H54 (cell line): Measurements from ENCODE around the gene CFAP161.
"Not testable (repeated sequence)": the region's sequence is repeated elsewhere in the genome, so short reads cannot be mapped to it uniquely, and the experiment has no call there.

Experiments used
- DNase-seq: peaks from one replicate; pipeline ENCODE4 v3.0.0; 2011; ENCODE audit warnings: low spot score, mixed read lengths; ENCODE audit not compliant: insufficient read length
- FAIRE-seq: peaks from 3 replicates; lab custom pipeline; 2011; peaks lifted over from hg19 to GRCh38; lab: Jason Lieb, UNC
- POLR2A ChIP-seq: IDR thresholded peaks from 2 replicates; pipeline ENCODE4 v1.6.1; 2011; ENCODE audit warnings: low read depth, mild to moderate bottlenecking, low read length

CFAP161 gene

DNA sequence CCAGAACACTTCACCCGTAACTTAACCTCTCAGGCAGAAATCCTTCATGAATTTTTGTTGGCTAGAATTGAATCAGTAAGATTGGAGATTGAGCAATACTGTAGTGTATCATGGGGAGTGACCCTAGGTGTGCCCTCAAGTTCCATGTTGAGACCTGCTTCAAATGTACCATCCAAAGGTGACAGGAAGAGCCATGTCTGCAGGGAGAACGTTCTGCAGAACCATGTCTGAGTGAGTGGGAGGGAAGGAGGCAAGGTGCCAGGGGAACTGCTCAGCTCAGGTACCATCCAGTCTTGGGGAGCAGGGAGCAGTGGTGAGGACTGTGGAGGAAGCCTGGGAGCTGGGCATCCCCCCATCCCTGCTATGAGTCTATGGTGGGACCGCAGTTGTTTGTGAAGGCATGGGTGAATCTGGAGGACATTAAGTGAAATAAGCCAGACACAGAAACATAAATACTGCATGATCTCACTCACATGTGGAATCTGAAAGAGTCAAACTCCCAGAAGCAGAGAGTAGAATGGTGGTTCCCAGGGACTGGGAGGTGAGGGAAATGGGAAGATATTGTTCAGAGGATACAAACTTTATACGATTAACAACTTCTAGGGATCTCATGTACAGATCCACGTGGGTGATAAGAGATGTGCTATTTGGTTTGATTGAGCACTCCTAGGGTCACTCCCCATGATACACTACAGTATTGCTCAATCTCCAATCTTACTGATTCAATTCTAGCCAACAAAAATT, 23.3 kb downstream of the CFAP161 start:
- TF ChIP-seq POLR2A, result no peak
- DNase-seq (no peak), FAIRE-seq (no peak)

DNA sequence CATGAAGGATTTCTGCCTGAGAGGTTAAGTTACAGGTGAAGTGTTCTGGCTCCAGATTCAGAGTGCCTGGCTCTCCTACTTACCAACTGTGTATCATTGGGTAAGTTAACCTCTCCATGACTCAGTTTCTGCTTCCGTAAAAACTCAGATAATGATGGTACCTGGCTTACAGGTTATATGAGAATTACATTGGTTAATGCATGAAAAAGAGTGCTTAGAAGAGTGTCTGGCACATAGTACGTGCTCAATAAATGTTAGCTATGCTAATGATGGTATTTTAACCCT, 23.8 kb downstream of the CFAP161 start:
- no peak for FAIRE-seq

DNA sequence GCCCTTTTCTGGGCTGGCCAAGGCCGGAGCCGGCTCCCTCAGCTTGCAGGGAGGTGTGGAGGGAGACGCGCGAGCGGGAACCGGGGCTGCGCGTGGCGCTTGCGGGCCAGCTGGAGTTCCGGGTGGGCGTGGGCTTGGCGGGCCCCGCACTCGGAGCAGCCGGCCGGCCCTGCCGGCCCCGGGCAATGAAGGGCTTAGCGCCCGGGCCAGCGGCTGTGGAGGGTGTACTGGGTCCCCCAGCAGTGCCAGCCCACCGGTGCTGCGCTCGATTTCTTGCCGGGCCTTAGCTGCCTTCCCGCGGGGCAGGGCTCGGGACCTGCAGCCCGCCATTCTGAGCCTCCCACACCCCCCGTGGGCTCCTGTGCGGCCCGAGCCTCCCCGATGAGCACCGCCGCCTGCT, 24.5 kb downstream of the CFAP161 start:
- FAIRE-seq, result not testable (repeated sequence)

More for the DNA sequence above, 23.8 kb downstream of the CFAP161 start:
- no peak for DNase-seq
- TF ChIP-seq POLR2A, result no peak

DNA sequence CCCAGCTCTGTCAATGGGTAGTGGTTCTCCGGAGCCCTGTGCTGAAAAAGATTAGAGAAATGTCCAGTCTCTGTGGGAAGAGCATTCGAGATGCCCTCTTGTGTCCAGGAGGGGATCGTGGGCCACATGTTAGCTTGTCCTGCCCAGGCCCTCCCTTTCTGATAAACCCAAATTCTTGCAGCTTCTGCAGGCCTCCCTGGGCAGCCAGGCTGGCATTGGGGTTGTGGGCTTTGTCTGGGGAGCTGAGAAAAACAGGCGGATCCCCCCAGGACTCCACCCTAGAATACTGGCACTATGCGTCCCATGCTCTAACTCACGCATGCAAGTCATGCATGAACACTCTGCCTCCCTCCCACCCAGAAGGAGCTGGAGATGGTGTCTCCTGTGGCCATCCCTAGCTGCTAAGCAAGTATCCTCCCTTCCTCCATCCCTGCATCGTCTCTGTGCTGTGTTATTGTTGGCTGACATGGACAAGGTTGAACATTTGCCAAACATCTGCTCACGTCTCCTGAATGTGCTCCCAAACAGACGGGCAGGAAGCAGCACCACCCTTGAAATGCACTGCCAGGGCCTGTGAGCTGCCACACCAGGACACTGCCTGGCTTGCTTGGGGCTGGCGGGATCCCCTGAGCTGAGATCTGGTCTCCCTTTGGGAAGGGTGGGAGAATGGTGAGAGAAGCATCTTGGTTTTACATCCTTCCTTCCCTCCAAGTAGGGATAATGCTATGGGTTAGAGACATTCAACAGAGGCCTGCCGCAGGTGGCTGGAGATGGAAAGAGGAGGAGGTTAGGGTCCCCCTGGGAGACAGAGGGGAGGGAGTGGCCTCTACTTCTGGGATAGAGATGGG, 26.5 kb downstream of the CFAP161 start:
- FAIRE-seq, result no peak
- no peak for TF ChIP-seq POLR2A
- no peak for DNase-seq

More for the DNA sequence above, 24.5 kb downstream of the CFAP161 start:
- not testable (repeated sequence) for DNase-seq

DNA sequence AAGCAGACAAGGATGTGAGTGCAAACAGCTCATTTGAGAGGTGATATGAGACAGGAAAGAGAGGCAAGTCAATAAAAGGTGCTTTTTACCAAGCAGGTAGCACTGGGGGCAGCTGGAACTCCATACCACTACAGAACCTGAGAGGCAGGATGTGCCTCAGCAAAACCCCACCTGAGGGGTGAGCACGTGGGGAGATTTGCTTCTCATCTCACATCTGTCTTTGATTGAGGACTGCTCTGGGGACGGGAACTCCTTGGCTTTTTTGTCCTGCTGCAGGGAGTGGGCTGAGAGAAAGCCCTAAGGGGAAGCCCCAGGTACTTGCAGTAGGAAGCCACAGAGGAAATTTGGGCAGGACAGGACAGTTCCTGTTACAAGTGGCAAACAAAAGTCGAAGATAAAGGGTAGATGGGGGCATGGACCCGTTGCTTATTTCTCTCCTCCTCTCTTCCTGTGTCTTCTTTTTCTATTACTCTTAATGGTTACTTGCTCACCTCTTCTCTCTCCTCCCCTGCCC, 27.1 kb downstream of the CFAP161 start:
- no peak for FAIRE-seq
- TF ChIP-seq POLR2A, result no peak
- no peak for DNase-seq

DNA sequence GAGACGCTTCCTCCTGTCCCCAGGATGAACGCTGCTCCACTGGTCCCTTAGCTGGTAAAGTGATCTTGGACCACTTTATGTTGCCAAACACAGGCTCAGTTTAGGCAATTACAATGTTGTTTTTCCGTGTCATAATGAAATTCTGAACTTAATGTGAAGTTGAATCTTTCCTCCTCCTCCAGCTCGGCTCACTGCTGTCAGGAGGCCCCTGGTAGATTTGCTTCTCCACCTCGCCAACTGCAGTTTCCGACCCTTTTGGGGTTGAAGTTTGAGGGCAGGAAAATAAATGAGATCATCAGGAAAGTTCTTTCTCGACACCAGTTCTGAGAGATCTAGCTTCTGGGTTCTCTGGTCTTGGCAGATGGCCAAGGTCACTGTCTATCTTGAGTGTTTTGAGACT, 27.8 kb downstream of the CFAP161 start:
- TF ChIP-seq POLR2A, result no peak
- FAIRE-seq (no peak), DNase-seq (no peak)

DNA sequence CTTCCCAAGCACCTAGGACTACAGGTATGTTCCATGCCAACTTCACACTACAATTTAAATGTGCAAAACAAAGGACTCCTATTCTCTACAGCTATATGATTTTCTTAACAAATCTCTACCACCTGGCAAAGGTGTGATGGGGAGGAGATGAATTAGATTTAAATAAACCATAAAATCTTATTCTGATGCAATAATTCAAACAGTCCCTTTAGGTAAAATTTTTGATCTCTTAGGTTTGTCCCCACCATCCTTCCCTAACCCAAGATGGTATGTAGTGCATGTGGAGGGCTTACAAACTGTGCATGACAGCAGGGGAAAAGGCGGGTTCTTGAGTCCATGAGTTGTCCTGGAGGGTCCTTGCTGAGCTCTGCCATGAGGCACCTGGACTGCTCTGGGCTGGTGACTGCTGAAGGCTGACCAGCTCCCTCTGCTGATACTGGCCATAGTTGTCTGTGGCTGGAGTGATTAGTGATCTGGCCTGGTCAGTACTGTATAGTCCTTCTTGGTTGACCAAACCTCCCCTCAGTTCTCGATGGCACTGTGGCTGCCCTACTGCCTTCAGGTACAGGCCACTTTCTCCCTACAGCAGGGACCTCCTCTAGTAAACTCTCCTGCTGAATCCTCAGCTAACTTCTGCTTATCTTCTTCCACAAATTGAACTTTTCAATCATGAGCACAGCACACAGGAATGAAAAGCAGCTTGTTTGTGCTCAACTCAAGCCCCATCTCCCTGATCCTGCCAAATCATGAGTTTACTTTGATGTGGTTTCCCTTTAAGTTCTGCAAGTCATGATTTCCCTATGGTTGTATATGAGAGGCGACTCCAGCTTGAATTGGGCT, 30.1 kb downstream of the CFAP161 start:
- peak; percentile 9 for DNase-seq
- no peak for TF ChIP-seq POLR2A
- FAIRE-seq, result no peak

DNA sequence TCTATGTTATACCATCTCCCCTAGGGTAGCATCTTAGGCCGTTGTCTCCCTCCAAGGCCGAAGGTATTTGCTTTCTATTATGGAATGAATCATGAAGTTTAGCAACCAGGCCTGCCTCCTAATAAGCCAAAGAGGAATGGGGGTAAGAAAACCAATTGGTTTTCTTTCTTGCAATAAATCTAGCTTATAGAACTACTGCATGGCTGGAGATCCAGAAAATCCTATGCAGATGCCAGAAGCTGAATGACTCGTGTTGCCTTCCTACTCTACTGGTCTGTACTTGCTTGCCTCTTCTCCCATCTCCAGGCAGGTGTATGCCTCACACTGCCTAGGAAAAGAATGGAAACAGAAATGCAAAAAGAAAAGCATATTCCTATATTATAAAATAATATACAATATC, 31.5 kb downstream of the CFAP161 start:
- no peak for TF ChIP-seq POLR2A
- DNase-seq, result no peak
- FAIRE-seq, result no peak

DNA sequence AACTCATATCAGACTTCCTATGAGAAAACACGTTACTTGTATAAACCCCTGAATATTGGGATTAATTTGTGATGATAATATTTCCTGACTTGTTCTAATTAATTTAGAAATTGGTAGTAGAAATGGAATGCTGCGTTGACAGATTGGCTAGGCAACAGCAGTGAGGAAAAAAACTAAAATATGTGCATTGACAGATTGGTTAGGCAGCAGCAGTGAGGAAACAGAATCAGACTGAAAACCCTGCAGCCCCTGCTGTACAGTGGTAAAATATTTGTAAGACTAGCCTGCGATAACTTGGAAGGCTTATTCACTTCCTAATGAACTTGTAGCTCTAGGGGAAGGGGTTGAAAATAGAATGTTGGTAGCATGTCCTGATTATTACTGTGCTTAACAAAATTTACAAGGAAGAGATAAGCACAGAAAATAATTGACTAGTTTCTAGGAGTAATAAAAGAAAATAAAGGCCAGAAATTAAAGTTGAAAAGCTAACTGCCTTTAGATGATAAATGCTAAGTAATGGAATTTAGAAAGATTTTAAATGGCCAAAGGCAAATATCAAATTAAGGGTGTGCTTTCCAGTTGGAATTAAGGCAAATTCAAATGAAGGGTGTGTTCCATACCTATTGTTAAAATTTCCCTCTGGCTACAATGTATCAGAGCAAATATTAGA, 32.7 kb downstream of the CFAP161 start:
- FAIRE-seq (no peak), DNase-seq (no peak)
- TF ChIP-seq POLR2A, result no peak

DNA sequence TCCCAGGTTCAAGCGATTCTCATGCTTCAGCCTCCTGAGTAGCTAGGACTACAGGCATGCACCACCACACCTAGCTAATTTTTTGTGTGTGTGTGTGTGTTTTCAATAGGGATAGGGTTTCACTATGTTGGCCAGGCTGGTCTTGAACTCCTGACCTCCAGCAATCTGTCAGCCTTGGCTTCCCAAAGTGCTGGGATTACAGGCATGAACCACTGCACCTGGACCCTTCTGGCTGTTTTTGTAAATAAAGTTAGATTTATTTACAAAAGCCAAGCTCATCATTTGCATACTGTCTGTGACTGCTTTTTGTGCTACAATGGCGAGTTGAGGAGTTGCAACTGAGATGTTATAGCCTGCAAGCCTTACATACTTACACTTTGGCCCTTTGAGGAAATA, 34.1 kb downstream of the CFAP161 start:
- DNase-seq, result no peak
- no peak for FAIRE-seq
- no peak for TF ChIP-seq POLR2A

DNA sequence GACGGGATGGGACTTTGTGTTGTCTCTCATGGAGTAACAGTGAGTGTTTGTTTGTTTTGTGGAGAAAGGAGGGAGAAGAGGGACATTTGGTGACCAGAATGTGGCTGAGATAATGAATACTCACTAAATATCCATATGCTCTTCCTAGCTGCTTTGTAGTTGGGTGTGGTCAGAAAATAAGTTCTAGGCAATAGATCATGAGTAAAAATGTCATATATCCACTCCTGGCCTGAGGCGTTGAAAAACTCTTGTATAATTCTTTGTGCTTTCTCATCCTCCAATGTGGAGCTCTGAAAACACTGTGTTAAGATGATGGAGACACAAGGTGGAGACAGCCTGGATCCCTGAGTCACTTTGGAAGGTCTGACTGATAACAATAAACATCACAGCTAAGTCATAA, 34.6 kb downstream of the CFAP161 start:
- TF ChIP-seq POLR2A, result no peak
- FAIRE-seq, result no peak

DNA sequence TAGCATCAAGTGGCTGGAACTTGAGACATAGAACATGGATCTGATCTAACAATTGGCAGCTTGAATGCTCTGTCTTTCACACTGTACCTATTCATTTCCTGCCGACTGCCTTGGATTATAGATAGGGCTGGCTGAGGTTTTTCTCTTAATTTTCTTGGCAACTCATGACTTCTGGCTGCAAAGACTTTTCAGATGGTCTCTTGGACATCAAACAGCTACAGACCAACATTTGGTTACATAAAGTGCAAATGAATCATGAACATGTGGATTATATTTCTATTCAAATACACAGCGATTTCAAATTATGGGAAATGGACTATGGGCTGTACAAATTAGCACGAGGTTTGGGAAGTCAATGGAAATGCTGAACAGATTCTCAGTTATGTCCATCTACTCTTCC, 36.4 kb downstream of the CFAP161 start:
- no peak for DNase-seq
- FAIRE-seq, result no peak
- TF ChIP-seq POLR2A, result no peak

More for the DNA sequence above, 34.6 kb downstream of the CFAP161 start:
- no peak for DNase-seq

DNA sequence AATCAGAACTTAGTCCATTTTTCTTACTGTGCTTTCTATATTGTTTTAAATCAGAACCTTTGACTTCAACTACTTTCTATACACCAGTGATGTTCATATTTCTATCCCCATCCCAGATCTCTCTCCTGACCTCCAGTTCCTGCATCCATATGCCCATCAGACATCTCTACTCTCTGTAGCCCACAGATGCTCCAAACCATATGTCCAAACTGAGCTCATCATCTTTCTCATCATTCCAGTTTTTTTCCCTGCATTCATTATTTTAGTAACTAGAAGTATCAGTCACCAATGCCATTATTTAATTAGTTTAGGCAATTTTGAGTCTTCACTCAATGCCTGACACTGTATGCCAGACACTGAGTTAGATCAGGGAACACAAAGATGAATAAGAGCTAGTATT, 37.2 kb downstream of the CFAP161 start:
- DNase-seq (no peak), FAIRE-seq (no peak)
- TF ChIP-seq POLR2A, result no peak
